Measurements from ENCODE around the gene EIF1AY.
"Not testable (repeated sequence)": the region's sequence is repeated elsewhere in the genome, so short reads cannot be mapped to it uniquely, and the experiment has no call there.

The EIF1AY gene

GRCh38 chrY:20575531-20576121 is at the start of gene EIF1AY:
TSS of gene EIF1AY (plus strand) at chrY:20575776. CDS start at chrY:20575872, 96 bp downstream.
- no peak for DNase-seq

- DNase-seq = no peak
Observed at GRCh38 chrY:20528435-20528834, 47.1 kb upstream of the EIF1AY start.

- DNase-seq = no peak
Observed at GRCh38 chrY:20538186-20538585, 37.4 kb upstream of the EIF1AY start.

- no peak for DNase-seq
Observed at GRCh38 chrY:20538933-20539332, 36.6 kb upstream of the EIF1AY start.

- no peak for DNase-seq
Observed at GRCh38 chrY:20544451-20544960, 31.1 kb upstream of the EIF1AY start.

GRCh38 chrY:20546071-20546470 is 29.5 kb upstream of the EIF1AY start:
- DNase-seq = no peak

GRCh38 chrY:20549289-20549688 is 26.3 kb upstream of the EIF1AY start:
- no peak for DNase-seq

GRCh38 chrY:20551840-20552239 is 23.7 kb upstream of the EIF1AY start:
- DNase-seq = no peak

- not testable (repeated sequence) for DNase-seq
Observed at GRCh38 chrY:20552764-20553323, 22.7 kb upstream of the EIF1AY start.

- DNase-seq = no peak
Observed at GRCh38 chrY:20555820-20556219, 19.8 kb upstream of the EIF1AY start.

GRCh38 chrY:20558677-20559076 is 16.9 kb upstream of the EIF1AY start:
- no peak for DNase-seq

GRCh38 chrY:20559873-20560512 is 15.6 kb upstream of the EIF1AY start:
- no peak for DNase-seq

- DNase-seq = no peak
Observed at GRCh38 chrY:20571306-20571705, 4.3 kb upstream of the EIF1AY start.

GRCh38 chrY:20576506-20576905 is 930 bp downstream of the EIF1AY start:
- no peak for DNase-seq

GRCh38 chrY:20578206-20578605 is 2.6 kb downstream of the EIF1AY start:
- no peak for DNase-seq

- no peak for DNase-seq
Observed at GRCh38 chrY:20581687-20582086, 6.1 kb downstream of the EIF1AY start.

GRCh38 chrY:20586161-20586560 is 10.6 kb downstream of the EIF1AY start:
- no peak for DNase-seq

Measured in NCI-H2081 (cell line).